GM18508 (cell line): Measurements from ENCODE around the gene ABCG4.
"Not testable (repeated sequence)": the region's sequence is repeated elsewhere in the genome, so short reads cannot be mapped to it uniquely, and the experiment has no call there.

ENCODE experiments used
- ATAC-seq: cut with Tn5 transposase; IDR thresholded peaks from one replicate; pipeline ENCODE4 v1.9.1; 2021; ENCODE audit warnings: moderate number of reproducible peaks; ENCODE audit not compliant: insufficient read depth, unreplicated experiment

The ABCG4 gene

GRCh38 chr11:119179983-119180382 lies 31.1 kb downstream of the ABCG4 start:
- ATAC-seq: no peak

- ATAC-seq: no peak
Observed at GRCh38 chr11:119180729-119181676, 32.2 kb downstream of the ABCG4 start.

DNA sequence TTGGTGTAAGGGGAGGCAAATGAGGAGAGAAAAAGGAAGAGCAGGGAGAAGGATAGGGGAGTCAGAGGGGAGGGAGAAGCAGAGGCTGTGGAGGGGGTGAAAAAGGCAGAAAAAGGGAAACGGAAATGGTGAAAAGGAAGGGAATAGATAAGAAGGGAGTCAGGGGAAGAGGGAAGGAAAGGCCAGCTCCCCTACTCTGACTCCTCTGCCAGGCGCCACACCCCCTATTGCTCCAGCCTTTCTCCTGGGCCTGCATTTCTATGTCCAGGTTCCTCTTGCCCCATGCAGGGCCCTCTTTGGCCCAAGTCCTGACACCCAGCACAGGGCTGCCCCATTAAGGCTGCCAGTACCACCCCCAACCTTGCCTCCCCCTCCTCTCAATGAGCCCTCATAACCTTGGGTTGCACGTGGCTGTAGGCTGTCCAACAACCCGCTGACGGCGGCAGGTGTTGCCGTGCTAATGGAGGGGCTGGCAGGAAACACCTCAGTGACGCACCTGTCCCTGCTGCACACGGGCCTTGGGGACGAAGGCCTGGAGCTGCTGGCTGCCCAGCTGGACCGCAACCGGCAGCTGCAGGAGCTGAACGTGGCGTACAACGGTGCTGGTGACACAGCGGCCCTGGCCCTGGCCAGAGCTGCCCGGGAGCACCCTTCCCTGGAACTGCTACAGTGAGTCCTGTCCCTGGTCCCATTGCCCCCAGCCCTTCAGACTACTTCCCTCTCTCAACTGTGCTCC lies 33.0 kb downstream of the ABCG4 start:
- no peak for ATAC-seq

DNA sequence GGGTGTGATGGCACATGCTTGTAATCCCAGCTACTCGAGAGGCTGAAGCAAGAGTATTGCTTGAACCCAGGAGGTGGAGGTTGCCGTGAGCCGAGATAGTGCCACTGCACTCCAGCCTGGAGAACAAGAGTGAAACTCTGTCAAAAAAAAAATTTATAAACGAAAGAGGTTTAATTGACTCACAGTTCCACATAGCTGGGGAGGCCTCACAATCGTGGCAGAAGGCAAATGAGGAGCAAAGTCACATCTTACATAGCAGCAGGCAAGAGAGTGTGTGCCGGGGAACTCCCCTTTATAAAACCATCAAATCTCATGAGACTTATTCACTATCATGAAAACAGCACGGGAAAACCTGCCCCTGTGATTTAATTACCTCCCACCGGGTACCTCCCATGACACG lies 35.5 kb downstream of the ABCG4 start:
- ATAC-seq: not testable (repeated sequence)

GRCh38 chr11:119185981-119186634 lies 37.3 kb downstream of the ABCG4 start:
- ATAC-seq: no peak

DNA sequence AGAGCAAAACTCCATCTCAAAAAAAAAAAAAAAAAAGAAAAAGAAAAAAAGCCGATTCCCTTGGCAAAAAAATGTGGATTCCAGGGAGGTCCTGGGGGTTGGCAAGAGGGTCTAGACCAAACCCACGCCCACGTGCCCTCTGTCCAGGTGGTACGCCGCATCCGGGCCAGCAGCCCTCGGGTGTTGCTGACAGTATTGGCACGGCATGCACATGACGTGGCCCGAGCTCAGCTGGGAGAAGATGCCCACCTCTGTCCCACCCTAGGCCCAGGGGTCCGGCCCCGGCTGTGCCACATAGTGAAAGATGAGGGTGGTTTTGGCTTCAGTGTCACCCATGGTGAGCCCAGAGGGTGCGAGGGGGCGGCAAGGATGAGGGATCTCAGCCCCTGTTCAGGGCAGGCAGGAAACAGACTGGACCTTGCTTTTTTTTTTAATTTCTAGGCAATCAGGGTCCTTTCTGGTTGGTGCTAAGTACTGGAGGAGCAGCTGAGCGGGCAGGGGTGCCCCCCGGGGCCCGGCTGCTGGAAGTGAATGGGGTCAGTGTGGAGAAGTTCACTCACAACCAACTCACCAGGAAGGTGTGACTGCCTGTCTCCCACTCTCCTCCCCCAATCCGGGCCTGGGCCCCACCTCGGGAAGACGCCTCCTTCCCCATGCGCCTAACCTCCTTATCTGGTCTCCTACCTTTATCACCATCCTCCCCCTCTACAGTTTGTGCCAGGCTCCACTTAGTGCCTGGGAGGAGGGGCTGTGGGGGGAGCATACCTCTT lies 38.5 kb downstream of the ABCG4 start:
- ATAC-seq: no peak

- no peak for ATAC-seq
Observed at GRCh38 chr11:119188067-119188466, 39.2 kb downstream of the ABCG4 start.

DNA sequence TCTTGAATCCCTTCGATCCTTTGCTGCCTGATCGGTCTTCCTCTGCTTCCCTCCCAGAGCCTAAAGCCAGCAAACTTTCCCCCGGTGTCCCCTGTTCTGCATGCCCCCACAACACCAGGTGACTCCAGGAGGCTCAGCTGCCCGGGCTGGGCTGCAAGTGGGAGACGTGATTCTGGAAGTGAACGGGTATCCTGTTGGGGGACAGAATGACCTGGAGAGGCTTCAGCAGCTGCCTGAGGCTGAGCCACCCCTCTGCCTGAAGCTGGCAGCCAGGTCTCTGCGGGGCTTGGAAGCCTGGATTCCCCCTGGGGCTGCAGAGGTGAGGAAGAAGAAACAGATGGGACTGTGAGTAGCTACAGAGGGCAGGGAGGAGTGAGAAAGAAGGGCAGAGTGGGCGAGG lies 40.0 kb downstream of the ABCG4 start:
- ATAC-seq: no peak

GRCh38 chr11:119189393-119189792 lies 40.5 kb downstream of the ABCG4 start:
- ATAC-seq: no peak

GRCh38 chr11:119190531-119190930 lies 41.7 kb downstream of the ABCG4 start:
- no peak for ATAC-seq

DNA sequence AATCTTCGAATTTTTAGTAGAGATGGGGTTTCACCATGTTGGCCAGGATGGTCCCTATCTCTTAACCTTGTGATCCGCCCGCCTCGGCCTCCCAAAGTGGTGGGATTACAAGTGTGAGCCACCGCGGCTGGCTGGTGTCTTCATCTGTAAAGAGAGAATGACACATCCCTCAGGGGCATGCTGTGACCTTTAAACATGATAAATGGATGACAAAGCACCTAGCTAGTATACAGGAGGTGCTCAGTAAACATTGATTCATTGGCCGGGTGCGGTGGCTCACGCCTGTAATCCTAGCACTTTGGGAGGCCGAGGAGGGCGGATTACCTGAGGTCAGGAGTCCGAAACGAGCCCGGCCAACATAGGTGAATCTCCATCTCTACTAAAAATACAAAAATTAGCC lies 42.4 kb downstream of the ABCG4 start:
- not testable (repeated sequence) for ATAC-seq

- ATAC-seq: no peak
Observed at GRCh38 chr11:119192111-119192510, 43.3 kb downstream of the ABCG4 start.

- ATAC-seq: no peak
Observed at GRCh38 chr11:119193001-119193400, 44.1 kb downstream of the ABCG4 start.

DNA sequence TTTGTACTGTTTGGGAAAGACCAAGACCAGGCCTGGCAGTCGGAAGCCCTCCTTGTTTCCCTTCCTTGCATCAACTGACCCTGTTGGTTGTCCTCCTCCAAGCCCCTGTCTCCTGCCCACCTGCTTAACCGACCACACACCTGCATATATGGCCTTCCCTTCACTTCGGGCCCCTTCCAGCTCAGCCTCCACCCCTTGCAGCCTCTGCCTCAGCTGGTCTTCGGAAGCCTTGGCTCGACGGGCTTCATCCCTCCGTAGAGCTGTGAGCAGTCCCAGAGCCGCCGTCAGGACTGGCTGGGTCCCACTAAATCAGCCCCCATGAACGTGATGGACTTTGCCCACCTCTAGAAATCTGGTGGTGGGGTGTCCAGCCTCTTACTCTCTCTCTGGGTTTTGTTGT lies 44.8 kb downstream of the ABCG4 start:
- ATAC-seq: no peak

- ATAC-seq: no peak
Observed at GRCh38 chr11:119194811-119195440, 46.1 kb downstream of the ABCG4 start.

GRCh38 chr11:119195680-119196079 lies 46.8 kb downstream of the ABCG4 start:
- no peak for ATAC-seq

GRCh38 chr11:119196833-119197483 lies 48.1 kb downstream of the ABCG4 start:
- ATAC-seq: no peak

DNA sequence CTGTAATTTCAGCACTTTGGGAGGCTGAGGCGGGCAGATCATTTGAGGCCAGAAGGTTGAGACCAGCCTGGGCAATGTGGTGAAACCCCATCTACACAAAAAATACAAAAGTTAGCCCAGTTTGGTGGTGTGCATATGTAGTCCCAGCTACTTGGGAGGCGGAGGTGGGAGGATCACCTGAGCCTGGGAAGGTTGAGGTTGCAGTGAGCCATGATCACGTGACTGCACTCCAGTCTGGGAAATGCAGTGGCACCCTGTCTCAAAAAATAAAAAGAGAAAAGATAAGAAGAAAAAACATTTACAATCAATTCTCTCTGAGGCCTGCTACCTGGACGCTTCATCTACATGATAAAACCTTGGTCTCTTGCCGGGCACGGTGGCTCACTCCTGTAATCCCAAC lies 50.1 kb downstream of the ABCG4 start:
- ATAC-seq: no peak

GRCh38 chr11:119201236-119201635 lies 52.4 kb downstream of the ABCG4 start:
- not testable (repeated sequence) for ATAC-seq
